ENCODE measurements around the gene PAFAH1B1. TPM values are rescaled to one million over a fixed set of nuclear protein-coding genes. Genes with fewer than 3 reads are reported as not detected.

Gene PAFAH1B1
- total RNA-seq, 1 donor from 2014 or later = 104 TPM

DNA sequence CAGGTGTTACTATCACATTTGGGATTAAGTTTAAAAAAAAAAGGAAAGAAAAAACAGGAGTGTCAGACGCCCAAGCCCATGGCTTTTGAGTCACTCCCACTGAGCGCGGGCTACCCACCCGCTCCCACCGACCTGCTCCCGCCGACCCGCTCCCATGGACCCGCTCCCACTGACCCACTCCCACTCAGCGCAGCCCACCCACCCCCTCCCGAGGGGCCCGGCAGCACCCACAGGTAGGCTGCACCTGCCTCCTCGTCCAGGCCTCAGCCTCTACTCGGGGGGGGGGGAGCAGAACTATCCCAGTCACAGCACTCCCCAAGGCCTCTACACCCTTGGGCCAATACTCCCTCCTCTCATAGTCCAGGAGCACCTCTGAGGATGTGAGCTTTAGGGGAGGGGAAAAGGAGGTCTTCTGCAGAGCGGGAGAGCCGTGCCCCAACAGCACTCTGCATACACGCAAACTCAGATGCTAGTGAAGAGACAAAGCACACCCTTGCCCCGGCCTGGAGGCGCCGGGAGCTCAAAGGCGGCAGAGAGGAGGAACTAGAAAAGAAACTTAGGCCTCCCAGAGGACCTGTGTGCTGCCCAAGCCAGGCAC is 115.2 kb downstream of the PAFAH1B1 start:
- intact Hi-C loops (cut with DNase I) = no loop called here
- ATAC-seq (ENCODE audit: poor library complexity) (no peak), DNase-seq (no peak)

DNA sequence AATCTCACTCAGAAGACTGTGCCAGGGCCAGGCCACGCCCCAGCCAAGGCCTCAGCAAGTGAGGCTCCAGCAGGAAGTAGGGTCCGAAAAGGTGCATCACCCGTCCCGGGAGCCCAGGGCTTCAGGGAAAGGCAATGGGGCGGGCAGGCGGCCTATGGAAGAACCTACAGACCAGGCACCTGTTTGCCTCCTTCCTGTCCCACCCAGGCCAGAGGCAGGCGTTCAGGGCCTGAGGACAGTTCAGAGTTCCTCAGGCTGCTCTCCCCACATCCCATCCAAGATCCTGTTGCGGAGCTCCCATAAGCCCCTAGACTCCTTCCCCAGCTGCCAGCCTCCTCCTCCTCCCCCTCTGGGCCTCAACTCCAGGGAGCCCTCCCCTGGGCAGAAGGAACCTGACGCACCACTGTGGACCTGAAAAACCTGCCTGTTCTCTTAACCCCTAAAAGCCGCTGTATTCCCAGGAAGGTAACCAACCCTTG is 115.8 kb downstream of the PAFAH1B1 start:
- intact Hi-C loops (cut with DNase I) = no loop called here
- DNase-seq = peak; percentile 61
- no peak for ATAC-seq (ENCODE audit: poor library complexity)

DNA sequence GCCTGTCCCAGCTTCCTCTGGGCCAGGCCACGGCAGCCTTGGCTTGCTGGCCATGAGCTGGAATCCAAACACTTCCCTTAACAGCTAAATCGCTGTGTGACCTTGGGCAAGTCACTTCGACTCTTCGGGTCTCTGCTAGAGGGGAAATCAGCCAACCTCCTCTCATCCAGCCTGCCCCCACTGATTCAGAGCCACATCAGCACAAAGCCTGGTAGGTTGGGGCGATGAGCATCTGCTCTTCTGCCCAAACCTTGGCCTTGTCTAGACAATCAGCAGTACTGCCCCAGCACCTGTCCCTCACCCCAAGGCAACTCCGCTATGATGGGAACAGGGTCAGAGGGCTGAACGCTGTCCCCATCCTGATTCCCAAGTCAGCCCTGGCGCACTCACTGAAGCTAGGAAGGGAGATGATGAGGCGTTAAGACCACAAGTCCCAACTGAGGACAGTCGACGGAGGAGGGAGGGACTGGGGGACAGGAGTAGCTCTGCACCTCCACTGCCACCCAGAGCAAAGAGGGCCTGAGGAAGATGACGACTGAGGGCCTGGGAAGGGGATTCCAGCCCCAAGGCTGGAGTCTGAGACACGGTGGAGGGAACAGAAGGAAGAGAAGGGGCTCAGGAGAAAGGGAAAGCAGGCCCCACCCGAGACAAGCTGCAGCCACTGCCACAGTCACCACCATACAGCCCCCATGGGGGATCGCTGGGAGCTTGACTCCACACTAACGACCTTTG is 116.8 kb downstream of the PAFAH1B1 start:
- DNase-seq (no peak), ATAC-seq (ENCODE audit: poor library complexity) (no peak)
- intact Hi-C loops (cut with DNase I) = no loop called here

DNA sequence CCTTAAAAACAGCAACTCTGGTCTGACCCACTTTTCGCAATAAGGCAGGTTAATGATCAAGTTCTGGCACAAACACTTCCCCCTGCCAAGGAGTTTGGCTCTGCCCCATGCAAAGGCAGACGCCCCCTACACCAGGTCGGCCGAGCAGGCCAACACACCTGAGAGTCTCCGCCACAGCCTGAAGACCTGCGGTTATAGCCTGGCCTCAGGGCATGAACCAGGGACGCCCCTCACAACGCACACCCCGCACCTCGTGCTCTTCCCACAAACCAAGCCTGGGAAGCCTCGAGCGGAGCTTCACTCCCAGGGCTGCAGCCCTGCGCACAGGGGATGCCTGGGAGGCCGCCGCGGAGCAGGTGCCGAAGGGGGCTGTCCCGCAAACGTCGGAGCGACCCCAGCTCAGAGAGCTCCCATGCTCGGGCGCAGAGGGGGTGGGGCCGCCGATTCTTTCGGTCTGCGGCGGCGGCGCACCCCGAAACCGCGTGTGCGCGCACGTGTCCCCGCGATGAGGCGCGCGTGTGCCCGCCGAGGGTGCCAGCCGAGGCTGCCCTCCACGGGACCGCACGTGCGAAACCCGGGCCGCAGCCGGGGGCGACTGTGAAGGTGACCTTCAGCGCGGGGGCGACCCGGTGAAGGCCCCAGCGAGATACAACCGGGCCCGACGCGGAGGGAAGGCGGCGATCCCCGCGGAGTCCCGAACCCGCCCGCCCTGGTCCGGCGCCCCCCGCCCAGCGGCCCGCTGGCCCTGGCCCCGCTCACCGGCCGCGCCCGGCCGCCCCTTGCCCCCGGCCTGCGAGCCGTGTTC is 117.6 kb downstream of the PAFAH1B1 start:
- ATAC-seq (ENCODE audit: poor library complexity) = no peak
- intact Hi-C loops (cut with DNase I) = no loop called here
- DNase-seq = peak; percentile 47

DNA sequence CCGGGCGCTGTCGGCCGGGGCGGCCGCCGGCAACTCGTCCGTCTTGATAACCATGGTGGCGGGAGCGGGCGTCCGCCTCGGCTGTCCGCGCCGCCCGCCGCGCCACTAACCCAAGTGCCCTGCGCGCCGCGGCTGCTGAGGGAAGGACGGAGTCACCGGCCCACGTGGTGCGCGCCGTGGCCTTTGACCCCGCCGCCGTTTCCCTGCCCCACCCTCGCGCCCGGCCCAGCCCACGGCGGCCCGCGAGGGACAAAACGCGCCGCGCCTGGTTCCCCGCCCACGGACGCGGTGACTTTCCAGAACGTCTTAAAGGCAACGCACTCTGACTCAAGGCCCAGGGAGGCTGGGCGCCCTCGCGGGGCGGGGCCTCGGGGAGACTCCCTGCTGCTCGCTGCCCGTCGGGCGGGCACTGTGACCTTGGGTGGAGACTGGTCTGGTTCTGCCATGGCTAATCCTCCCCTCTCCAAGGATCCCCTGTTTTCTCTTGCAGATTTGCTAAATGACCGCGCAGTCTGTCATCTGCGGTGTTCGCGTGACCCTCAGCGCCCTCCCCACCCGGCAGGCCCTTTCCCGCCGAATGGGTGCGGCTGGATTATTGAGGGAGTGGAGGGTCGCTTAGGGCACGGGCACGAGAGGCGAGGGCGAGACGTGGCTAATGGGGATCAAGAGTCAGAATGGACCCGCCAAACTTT is 118.3 kb downstream of the PAFAH1B1 start, which contains the start of gene CLUH:
CLUH (minus strand) TSS at position 157 of the 692 bp plus-strand sequence; CDS start at position 54, 103 bp downstream.
- peak; percentile 98 for DNase-seq
- intact Hi-C loops (cut with DNase I) = no loop called here
- peak; percentile 86 for ATAC-seq (ENCODE audit: poor library complexity)

DNA sequence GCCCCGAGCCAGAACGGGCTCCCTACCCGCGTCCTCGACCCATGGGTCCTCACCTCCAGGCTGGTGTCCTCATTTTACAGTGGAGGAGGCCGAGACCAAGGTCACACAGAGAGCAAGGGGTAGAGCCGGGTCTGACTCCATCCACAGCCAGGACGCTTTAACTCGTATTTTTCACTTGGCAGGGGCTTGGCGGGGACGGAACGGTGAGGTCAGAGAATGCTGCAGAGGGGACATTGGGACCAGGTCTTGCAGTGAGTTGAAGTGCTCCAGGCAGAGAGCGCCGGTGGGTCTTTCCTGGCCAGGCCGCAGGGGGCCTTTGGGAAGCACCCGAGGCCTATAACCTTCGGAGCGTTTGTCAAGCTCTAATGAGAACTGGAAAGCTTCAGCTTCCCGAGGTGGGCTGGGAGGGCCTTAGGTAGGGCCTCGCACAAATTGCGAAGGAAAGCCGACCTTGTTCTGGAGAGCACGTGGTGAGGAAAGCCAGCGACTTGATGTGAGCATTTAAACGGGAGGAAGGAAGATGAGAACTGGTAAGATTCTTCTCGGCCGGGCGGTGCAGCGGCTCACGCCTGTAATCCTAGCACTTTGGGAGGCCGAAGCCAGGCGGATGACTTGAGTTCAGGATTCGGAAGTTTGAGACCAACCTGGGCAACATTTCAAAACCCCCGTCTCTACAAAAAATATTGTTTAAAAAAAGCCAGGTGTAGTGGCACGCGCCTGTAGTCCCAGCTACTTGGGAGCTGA is 119.0 kb downstream of the PAFAH1B1 start:
- ATAC-seq (ENCODE audit: poor library complexity) = peak; percentile 4
- intact Hi-C loops (cut with DNase I) = no loop called here
- DNase-seq = no peak

DNA sequence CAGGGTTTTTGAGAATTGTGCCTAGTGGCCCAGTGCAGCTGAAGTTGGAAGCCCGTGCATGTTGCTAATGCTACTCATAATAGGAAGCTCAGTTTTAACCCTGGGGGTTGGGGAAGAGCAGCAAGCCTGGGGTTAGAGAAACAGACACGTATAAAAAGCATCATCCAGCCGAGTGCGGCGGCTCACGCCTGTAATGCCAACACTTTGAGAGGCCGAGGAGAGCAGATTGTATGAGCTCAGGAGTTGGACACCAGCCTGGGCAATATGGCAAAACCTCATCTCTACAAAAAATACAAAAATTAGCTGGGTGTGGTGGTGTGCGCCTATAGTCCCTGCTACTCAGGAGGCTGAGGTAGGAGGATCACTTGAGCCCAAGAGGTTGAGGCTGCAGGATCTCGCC is 120.4 kb downstream of the PAFAH1B1 start:
- DNase-seq (no peak), ATAC-seq (ENCODE audit: poor library complexity) (no peak)
- intact Hi-C loops (cut with DNase I) = no loop called here

DNA sequence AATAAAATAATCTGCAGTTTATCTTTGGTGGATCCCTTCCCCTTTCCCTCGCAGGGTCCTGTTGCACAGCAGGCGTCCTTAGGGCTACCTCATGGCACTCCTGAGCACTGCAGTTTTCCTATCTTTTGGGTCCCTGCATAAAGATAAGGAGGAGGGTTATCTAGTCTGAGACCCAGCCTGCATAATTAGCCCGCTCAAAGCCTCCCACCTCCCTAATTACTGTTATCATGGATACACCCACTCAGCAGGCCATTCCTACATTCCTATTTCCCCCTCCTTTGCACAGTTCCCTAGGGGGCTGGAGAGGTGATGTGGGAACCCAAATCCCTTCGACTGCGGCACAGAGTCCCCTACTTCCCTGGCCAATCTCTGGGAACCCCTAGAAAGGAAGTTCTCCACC is 123.2 kb downstream of the PAFAH1B1 start:
- DNase-seq (no peak), ATAC-seq (ENCODE audit: poor library complexity) (no peak)
- intact Hi-C loops (cut with DNase I) = no loop called here

DNA sequence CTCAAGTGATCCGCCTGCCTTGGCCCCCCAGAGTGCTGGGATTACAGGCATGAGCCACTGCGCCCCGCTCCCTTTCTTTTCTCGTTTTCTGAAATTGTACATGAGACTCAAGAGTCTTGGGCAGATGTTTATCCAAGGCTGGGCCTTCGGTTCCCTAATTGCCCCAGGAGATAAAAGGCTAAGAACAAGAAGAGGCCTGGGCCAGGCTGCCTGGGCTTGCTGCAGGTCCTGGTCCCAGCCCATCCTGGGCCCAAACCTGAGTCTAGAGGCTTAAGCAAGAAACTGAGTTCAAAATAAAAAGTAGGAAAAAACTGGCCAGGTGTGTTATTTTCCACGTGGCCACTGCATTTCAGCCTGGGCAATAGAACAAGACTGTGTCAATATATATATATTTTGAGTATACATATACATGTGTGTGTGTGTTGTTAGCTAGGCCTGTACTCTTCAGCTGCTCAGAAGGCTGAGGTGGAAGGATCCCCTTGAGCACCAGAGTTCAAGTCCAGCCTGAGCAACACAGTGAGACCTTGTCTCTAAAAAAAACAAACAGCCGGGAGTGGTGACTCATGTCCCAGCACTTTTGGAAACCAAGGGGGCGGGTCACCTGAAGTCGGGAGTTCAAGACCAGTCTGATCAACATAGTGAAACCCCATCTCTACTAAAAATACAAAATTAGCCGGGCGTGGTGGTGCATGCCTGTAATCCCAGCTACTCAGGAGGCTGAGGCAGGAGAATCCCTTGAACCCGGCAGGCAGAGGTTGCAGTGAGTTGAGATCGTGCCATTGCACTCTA is 124.9 kb downstream of the PAFAH1B1 start:
- DNase-seq (no peak), ATAC-seq (ENCODE audit: poor library complexity) (no peak)
- intact Hi-C loops (cut with DNase I) = no loop called here

DNA sequence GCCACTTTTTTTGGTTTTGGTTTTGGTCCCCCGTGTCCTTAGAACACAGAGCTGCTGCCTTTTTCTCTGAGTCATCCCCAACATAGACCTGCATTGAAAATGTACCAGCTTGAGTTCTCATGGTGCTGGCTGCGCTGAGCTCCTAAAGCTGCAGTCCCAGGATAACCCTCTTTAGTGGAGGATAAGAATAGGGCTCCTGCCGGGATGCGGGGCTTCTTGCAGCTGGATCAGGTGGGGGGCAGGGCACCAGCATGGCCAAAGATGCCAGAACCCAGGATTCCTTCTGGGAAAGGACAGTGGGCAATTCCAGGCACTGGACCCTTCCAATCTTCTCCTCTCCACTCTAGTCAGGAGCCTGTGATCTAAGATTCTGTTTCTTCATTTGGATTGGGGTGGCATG is 126.4 kb downstream of the PAFAH1B1 start:
- ATAC-seq (ENCODE audit: poor library complexity) (no peak), DNase-seq (no peak)
- intact Hi-C loops (cut with DNase I) = no loop called here

DNA sequence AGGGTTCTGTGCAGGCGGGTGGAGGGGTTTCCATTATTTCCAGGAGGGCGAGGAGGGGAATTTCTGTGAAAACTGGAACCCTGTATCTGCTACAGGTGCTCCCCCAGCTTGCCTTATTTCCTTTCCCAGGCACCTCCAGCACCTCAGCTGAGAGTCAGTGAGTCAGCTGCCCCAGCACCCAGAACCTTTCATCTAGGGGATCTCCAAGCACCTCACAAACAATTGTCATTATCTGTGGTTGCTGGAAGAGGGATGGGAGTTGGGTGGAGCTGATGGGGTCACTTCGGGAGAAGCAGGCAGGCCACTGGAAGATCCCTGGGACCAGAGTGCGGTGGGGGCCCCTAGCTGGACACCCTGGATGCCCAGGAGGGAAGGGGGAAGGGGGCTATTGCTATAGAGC is 128.1 kb downstream of the PAFAH1B1 start:
- intact Hi-C loops (cut with DNase I) = no loop called here
- ATAC-seq (ENCODE audit: poor library complexity) (no peak), DNase-seq (no peak)

DNA sequence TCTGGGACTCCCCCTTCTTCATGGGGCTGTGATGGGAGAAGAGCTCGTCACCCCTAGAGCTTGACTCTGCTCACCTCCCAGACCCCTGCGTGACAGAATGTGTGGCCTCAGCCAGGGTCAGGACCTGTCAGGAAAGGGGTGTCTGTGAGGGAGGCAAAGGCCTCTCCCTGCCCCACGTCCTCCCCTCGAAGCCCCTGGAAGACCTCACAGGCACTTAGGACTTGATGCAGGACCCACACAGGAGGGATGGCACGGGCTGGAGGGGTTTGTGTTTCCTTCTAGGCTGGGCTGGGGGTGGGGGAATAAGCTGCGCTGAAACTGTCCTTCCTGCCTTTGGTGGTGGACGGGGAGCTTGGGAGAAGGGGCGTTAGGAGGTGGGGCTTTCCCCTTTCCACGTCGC is 129.2 kb downstream of the PAFAH1B1 start:
- intact Hi-C loops (cut with DNase I) = no loop called here
- no peak for ATAC-seq (ENCODE audit: poor library complexity)
- DNase-seq = no peak

DNA sequence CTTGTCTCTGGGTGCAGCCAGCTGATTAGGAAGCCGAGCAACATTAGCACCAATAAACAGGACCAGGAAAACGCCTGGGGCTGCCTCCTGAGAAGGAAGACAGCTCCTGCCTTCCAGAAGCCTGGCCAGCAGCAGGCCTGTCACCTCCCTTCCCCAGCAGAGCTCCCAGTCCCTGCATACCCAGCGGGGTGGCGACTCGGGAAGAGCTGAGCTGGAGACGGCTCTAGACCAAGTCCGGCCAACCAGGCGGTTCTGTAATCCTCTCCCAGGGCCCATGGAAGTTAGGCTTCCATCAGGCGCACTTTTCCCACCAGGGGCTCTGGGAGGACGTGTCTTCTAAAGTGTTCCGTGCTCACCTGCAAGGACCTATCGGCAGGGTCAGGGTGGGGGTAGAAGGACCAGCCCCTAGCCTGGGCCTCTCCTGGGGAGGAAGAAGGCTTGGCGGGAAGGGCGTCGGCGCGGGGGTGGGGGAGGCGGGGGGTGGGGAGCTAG is 130.1 kb downstream of the PAFAH1B1 start:
- intact Hi-C loops (cut with DNase I) = no loop called here
- DNase-seq (no peak), ATAC-seq (ENCODE audit: poor library complexity) (peak; percentile 13)

DNA sequence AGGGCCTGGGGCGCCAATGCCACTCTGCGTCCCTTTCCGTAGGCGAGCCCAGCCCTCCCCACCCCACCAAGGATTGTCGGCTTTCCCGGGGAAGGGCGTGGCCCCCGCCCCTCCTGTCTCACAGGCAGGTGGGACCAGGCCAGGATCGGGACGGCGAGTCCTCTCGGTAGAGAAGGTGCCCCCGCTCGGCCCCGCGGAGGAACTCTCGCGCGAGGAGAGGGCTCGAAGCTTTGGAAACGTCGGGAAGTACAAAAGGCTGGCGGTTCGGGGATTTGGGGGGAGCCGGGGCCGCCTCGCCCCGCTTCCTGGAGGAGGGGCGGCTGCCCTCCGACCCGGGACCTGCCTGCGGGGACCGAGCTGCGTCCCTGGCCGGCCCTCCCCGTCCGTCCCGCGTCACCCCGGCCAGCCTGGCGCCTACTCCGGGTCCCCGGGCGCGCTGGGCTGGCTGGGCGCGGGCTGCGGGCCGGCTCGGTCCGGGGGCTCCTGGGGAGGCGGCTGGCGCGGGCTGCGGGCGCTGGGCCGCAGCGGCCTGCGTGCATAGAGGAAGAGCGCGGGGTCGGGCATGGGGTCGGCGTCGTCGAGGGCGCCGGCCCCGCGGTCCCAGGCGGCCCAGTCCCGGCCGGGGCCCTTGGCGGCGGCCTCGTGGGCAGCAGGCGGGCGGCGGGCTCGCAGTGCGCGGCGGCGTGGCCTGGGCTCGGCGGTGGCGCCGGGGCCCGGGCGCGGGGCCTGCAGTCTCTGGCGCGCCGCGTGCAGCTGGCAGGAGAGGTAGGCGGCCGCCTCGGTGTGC is 130.7 kb downstream of the PAFAH1B1 start:
- DNase-seq (peak; percentile 61), ATAC-seq (ENCODE audit: poor library complexity) (peak; percentile 30)
- intact Hi-C loops (cut with DNase I) = no loop called here

DNA sequence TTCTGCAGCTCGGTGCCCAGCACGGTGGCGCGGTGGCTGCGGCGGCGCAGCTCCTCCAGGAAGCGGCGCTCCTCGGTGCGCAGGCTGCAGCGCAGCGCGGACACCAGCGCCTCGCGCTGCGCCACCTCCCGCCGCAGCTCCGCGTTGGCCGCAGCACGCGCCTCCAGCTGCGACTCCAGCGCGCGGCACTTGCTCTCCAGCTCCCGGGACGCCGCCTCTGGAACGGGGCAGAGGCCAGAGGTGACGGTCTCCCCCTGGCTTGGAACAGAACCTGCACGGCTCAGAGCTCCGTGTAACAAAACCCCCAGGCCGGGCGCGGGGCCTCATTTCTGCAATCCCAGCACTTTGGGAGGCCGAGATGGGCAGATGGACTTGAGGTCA is 131.3 kb downstream of the PAFAH1B1 start:
- DNase-seq (peak; percentile 60), ATAC-seq (ENCODE audit: poor library complexity) (peak; percentile 83)
- intact Hi-C loops (cut with DNase I) = no loop called here

DNA sequence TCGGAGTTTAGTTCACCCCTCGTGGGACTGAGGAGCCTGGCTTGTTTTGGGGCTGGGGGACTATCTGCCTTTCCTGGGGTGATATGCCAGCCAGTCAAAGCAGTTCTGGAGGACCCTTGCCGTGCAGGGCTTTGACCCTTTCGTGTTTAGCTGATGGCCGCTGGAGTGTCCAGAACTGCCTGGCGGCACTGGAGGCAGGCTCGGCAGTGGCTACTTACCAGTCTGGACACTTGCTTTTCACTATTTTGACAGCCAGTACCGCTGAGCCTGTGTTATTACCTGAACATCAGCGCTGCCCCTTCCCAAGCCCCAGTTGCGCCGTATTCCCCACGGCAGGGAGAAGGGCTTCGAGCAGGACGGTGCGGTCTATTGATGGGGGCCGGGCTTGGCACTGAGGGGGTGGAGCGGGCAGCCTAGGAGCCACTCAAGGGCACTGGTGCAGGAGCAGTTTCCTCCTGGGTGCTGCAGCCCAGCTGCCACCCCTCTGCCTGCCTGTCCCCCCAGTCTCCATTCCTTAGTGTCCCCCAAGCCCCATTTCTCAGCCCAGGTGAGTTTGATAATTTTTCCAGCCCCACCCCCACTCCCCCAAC is 137.4 kb downstream of the PAFAH1B1 start:
- DNase-seq = no peak
- ATAC-seq (ENCODE audit: poor library complexity) = no peak
- intact Hi-C loops (cut with DNase I) = no loop called here

Measured in Right ventricle myocardium superior (tissue), 1 donor.